Measurements from ENCODE around the gene SELENOK.

DNA sequence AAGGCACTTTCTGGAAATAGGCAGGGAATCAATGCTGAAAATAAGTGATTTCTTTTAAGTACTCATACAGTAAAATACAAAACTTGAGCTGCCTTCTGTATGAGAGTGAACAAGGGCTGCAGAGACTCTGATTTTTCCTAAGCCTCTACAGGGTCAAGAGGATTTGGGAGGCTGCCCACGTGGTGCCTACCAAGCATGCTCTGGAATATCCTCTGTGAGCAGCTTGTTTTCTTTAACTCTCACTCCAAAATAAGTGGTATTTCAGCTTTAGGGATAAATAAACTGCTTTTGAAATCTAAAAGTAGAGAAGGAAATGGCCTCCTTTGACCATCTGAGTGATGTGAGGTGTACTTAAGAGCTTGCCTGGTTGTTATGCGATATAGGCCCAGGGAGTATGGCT is 8.1 kb upstream of the SELENOK start:
- TF ChIP-seq, protein P1, sequence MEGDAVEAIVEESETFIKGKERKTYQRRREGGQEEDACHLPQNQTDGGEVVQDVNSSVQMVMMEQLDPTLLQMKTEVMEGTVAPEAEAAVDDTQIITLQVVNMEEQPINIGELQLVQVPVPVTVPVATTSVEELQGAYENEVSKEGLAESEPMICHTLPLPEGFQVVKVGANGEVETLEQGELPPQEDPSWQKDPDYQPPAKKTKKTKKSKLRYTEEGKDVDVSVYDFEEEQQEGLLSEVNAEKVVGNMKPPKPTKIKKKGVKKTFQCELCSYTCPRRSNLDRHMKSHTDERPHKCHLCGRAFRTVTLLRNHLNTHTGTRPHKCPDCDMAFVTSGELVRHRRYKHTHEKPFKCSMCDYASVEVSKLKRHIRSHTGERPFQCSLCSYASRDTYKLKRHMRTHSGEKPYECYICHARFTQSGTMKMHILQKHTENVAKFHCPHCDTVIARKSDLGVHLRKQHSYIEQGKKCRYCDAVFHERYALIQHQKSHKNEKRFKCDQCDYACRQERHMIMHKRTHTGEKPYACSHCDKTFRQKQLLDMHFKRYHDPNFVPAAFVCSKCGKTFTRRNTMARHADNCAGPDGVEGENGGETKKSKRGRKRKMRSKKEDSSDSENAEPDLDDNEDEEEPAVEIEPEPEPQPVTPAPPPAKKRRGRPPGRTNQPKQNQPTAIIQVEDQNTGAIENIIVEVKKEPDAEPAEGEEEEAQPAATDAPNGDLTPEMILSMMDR (IDR thresholded peaks at IDR 0.05): no peak
- TF ChIP-seq SIN3A (IDR thresholded peaks at IDR 0.05; ENCODE audit: borderline replicate concordance, insufficient read depth, low read depth, low read length) (no peak), TCF7L2 (IDR thresholded peaks at IDR 0.05; ENCODE audit: low read depth, low read length) (no peak), POLR2AphosphoS5 (IDR thresholded peaks at IDR 0.05; ENCODE audit: low read depth, low read length) (no peak)
- TF ChIP-seq, protein P2, sequence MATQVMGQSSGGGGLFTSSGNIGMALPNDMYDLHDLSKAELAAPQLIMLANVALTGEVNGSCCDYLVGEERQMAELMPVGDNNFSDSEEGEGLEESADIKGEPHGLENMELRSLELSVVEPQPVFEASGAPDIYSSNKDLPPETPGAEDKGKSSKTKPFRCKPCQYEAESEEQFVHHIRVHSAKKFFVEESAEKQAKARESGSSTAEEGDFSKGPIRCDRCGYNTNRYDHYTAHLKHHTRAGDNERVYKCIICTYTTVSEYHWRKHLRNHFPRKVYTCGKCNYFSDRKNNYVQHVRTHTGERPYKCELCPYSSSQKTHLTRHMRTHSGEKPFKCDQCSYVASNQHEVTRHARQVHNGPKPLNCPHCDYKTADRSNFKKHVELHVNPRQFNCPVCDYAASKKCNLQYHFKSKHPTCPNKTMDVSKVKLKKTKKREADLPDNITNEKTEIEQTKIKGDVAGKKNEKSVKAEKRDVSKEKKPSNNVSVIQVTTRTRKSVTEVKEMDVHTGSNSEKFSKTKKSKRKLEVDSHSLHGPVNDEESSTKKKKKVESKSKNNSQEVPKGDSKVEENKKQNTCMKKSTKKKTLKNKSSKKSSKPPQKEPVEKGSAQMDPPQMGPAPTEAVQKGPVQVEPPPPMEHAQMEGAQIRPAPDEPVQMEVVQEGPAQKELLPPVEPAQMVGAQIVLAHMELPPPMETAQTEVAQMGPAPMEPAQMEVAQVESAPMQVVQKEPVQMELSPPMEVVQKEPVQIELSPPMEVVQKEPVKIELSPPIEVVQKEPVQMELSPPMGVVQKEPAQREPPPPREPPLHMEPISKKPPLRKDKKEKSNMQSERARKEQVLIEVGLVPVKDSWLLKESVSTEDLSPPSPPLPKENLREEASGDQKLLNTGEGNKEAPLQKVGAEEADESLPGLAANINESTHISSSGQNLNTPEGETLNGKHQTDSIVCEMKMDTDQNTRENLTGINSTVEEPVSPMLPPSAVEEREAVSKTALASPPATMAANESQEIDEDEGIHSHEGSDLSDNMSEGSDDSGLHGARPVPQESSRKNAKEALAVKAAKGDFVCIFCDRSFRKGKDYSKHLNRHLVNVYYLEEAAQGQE (IDR thresholded peaks at IDR 0.05; ENCODE audit: insufficient read depth in 1 of 2, low read depth in 2 of 2, low read length in 1 of 2): no peak
